Mesothelial cell of epicardium (in vitro differentiated cells): Measurements from ENCODE around the gene ROBO2. TPM values are rescaled to one million over a fixed set of nuclear protein-coding genes. Genes with fewer than 3 reads are reported as not detected.
"Not testable (repeated sequence)": the region's sequence is repeated elsewhere in the genome, so short reads cannot be mapped to it uniquely, and the experiment has no call there.

Experiments
- DNase-seq, 2 experiments: peaks; one replicate each; pipeline ENCODE4 v3.0.0; 2021; ENCODE audit warnings: low spot score in 2 of 2; ENCODE audit not compliant: unreplicated experiment in 2 of 2
- H3K27ac Mint-ChIP-seq: 2 replicates; pipeline ENCODE4 v1.8.0; 2021; ENCODE audit warnings: mixed read lengths
- H3K27me3 Mint-ChIP-seq: 2 replicates; pipeline ENCODE4 v1.8.0; 2021; ENCODE audit warnings: low read depth, mixed read lengths
- H3K36me3 Mint-ChIP-seq: 2 replicates; pipeline ENCODE4 v1.8.0; 2021; ENCODE audit warnings: mixed read lengths
- H3K4me1 Mint-ChIP-seq: 2 replicates; pipeline ENCODE4 v1.8.0; 2021; ENCODE audit warnings: mixed read lengths
- H3K4me3 Mint-ChIP-seq: 2 replicates; pipeline ENCODE4 v1.8.0; 2021; ENCODE audit warnings: mild to moderate bottlenecking, moderate library complexity, mixed read lengths
- H3K9me3 Mint-ChIP-seq: 2 replicates; pipeline ENCODE4 v1.8.0; 2021; ENCODE audit warnings: mixed read lengths
- total RNA-seq: library from RNA; stranded (reverse); gene quantifications from 3 replicates; pipeline ENCODE4 v1.2.1, GENCODE V29; 2021
- TF ChIP-seq, protein P1 (sequence below): fragments of 200-600 bp; sonication (generic); IDR thresholded peaks from one replicate; pipeline ENCODE4 v1.5.0; 2021; ENCODE audit warnings: antibody characterized with exemption; ENCODE audit not compliant: unreplicated experiment

The ROBO2 gene
- total RNA-seq, 1 donor from 2014 or later: 82.3 TPM

DNA sequence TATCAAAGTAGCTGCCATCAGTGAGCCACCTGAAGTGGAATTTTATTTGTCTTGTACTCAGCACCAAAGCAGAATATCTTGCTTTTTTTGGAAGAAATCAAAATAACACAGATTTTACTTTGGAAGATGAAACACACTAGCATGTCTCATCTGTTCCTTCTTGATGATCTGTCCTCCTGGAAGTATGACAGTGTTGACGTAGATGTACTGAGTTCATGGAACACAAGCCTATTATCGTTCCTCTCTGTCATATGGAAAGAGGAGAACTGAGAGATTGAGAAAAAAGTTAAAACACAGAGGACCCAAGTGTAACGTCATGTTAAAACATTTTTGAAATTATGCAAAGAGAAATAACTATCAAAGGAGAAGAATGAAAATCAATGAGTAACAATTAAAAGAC is 340.2 kb downstream of the ROBO2 start:
- Mint-ChIP-seq H3K4me1 (no peaks in the 10 kb centered on the region), H3K27ac (no peak overlapping the region), H3K4me3 (no peak overlapping the region), H3K36me3 (no peaks in the 10 kb centered on the region), H3K27me3 (no peaks in the 10 kb centered on the region), H3K9me3 (peaks cover 5% of the 10 kb centered on the region)
- TF ChIP-seq, protein P1, sequence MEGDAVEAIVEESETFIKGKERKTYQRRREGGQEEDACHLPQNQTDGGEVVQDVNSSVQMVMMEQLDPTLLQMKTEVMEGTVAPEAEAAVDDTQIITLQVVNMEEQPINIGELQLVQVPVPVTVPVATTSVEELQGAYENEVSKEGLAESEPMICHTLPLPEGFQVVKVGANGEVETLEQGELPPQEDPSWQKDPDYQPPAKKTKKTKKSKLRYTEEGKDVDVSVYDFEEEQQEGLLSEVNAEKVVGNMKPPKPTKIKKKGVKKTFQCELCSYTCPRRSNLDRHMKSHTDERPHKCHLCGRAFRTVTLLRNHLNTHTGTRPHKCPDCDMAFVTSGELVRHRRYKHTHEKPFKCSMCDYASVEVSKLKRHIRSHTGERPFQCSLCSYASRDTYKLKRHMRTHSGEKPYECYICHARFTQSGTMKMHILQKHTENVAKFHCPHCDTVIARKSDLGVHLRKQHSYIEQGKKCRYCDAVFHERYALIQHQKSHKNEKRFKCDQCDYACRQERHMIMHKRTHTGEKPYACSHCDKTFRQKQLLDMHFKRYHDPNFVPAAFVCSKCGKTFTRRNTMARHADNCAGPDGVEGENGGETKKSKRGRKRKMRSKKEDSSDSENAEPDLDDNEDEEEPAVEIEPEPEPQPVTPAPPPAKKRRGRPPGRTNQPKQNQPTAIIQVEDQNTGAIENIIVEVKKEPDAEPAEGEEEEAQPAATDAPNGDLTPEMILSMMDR: no peak
- DNase-seq: no peak

DNA sequence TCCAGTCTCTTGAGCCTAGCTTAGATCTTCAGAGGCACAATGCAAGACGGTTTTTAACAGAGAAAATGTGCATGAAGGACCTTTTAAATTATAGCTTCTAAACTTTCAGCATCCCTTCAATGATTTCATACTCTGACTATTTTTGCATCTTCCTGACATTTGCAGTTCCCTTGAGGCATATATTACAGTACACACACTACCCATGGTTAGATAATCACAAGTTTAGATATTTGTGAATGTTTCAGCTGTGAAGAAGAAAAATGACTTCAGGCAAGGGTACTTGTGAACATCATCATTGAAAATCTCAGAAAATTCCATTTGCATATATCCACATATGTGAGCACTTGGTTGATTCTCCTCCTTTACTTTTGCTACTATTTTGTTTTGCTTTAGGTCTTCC is 341.5 kb downstream of the ROBO2 start:
- no peak overlapping the region for H3K27ac Mint-ChIP-seq
- no peaks in the 10 kb centered on the region for H3K27me3 Mint-ChIP-seq
- H3K36me3 Mint-ChIP-seq: no peaks in the 10 kb centered on the region
- TF ChIP-seq, protein P1: no peak
- peaks cover 5% of the 10 kb centered on the region for H3K9me3 Mint-ChIP-seq
- no peak for DNase-seq
- H3K4me1 Mint-ChIP-seq: no peaks in the 10 kb centered on the region
- no peak overlapping the region for H3K4me3 Mint-ChIP-seq

DNA sequence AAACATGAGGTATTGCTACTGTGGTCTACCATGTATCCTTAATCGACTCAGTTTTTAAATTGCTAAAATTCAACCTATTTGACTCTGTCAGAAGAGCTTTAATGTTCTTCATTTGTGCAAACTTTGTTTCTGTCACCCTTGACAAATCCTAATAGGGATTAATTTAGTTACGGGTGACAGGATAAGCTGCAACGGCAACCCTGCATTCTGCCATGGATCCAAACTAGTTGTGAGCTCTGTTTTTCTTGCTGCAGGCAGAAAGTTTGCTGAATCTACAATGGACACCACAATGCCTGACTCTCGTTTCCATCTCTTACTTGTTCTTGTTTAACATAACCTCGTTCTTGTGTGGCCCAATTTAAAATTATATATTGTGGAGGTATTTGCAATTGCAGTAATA is 352.3 kb downstream of the ROBO2 start:
- TF ChIP-seq, protein P1: no peak
- Mint-ChIP-seq H3K4me3 (no peak overlapping the region), H3K27ac (no peak overlapping the region), H3K4me1 (no peaks in the 10 kb centered on the region), H3K36me3 (no peaks in the 10 kb centered on the region), H3K9me3 (no peaks in the 10 kb centered on the region), H3K27me3 (no peaks in the 10 kb centered on the region)
- no peak for DNase-seq

DNA sequence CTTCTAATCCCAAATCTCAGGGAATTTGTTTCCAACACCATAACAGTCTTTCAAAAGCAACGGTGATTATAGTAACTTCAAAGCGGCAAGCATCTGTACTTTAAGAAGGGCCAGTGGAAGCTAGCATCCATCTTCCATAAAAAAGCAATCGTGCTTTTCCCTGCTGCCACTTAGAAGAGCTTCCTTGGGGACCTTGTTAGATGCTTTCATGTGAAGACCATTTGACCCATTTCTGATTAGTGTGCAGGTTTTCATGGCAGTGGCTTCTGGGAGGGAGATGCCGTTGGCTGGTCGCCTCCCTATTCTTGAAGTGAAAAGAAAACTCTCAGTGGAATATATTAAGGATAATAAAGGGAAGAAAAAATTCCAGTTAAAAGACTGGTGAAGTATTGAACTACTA is 354.1 kb downstream of the ROBO2 start:
- no peaks in the 10 kb centered on the region for H3K9me3 Mint-ChIP-seq
- no peaks in the 10 kb centered on the region for H3K27me3 Mint-ChIP-seq
- H3K4me1 Mint-ChIP-seq: no peaks in the 10 kb centered on the region
- H3K4me3 Mint-ChIP-seq: no peak overlapping the region
- no peak for DNase-seq
- TF ChIP-seq, protein P1: no peak
- H3K36me3 Mint-ChIP-seq: no peaks in the 10 kb centered on the region
- H3K27ac Mint-ChIP-seq: no peak overlapping the region

DNA sequence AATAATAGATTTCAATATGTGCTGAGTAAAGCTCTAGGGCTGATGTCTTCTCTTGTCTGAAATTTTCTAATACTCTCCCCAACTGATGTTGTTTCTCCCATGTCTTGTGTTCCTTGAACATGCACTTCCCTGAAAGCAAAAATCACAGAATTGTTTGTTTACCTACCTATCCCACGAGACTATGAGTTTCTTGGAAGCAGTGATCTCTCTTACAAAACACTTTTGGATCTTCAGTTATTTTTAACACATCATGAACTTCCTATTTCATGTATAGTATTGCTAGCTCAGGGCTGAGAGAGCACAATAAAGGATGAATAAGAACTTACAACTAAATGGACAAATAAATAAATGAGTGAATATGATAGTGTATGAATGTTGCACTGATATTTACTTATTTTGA is 365.0 kb downstream of the ROBO2 start:
- Mint-ChIP-seq H3K27me3 (no peaks in the 10 kb centered on the region), H3K4me3 (no peak overlapping the region), H3K4me1 (no peaks in the 10 kb centered on the region), H3K27ac (no peak overlapping the region), H3K9me3 (peaks cover 4% of the 10 kb centered on the region), H3K36me3 (no peaks in the 10 kb centered on the region)
- TF ChIP-seq, protein P1: no peak
- no peak for DNase-seq

DNA sequence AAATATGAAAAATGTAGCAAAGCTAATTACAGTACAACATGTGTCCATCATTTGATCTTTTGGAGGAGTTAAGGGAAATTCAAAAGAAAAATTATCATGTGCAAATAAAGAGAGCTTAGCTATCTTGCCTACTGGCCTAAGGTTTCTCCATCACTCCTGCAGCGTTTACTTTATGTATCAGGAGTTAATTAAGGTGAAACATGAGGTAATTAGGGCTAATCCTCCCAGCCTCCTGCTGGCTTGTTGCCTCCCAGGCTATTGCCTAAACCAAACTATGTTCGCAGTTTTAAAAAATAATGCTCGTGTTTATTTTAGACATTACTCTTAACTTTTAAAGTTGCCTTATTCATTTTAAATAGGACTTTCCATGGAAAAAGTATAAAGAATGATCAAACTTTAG is 367.5 kb downstream of the ROBO2 start:
- Mint-ChIP-seq H3K36me3 (no peaks in the 10 kb centered on the region), H3K4me3 (no peak overlapping the region), H3K27me3 (no peaks in the 10 kb centered on the region), H3K9me3 (no peaks in the 10 kb centered on the region), H3K4me1 (peaks cover 7% of the 10 kb centered on the region), H3K27ac (no peak overlapping the region)
- TF ChIP-seq, protein P1: no peak
- no peak for DNase-seq

DNA sequence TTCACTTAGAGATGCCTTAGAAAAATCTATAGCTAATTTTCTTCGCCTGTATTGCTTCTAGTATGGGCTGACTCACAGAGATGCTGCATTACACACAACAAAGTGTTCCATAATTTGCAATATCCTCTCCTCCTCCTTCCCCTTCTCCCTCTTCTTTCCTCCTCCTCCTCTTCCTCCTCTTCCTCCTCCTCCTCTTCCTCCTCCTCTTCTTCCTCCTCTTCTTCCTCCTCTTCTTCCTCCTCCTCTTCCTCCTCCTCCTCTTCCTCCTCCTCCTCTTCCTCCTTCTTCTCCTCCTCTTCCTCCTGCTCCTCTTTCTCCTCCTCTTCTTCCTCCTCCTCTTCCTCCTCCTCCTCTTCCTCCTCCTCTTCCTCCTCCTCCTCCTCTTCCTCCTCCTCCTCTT is 370.4 kb downstream of the ROBO2 start:
- not testable (repeated sequence) for H3K4me1 Mint-ChIP-seq, H3K27me3 Mint-ChIP-seq, H3K27ac Mint-ChIP-seq, H3K36me3 Mint-ChIP-seq, H3K4me3 Mint-ChIP-seq, DNase-seq
- peaks cover 20% of the 10 kb centered on the region for H3K9me3 Mint-ChIP-seq
